K562 (cell line): Measurements from ENCODE around the gene AASDH. TPM values are rescaled to one million over a fixed set of nuclear protein-coding genes. Genes with fewer than 3 reads are reported as not detected.
A peak's percentile ranks its signal among the peaks of the same experiment; 100 is the strongest.

ENCODE experiments used
- BMI1 ChIP-seq: fragments of 150-350 bp; IDR thresholded peaks from 2 replicates; pipeline ENCODE4 v1.6.1; 2014; ENCODE audit warnings: low read length
- EGR1 ChIP-seq: fragments of 450-650 bp; conservative IDR thresholded peaks from 2 replicates; pipeline ENCODE4 v1.6.1; 2017; ENCODE audit warnings: mild to moderate bottlenecking
- SIN3B ChIP-seq: fragments of 450-650 bp; IDR thresholded peaks from 2 replicates; pipeline ENCODE4 v1.6.1; 2017; ENCODE audit warnings: low read depth, mild to moderate bottlenecking, moderate library complexity
- SREBF2 ChIP-seq: sonication (generic); formaldehyde crosslinking; IDR thresholded peaks from 2 replicates; pipeline ENCODE4 v1.4.0; 2020; ENCODE audit warnings: mild to moderate bottlenecking, missing genetic modification reagents
- ZNF175 ChIP-seq: fragments of 200-800 bp; sonication (Bioruptor generic); IDR thresholded peaks from 2 replicates; pipeline ENCODE4 v1.6.1; 2016; ENCODE audit warnings: low read depth, mild to moderate bottlenecking, missing genetic modification characterization, missing compliant biosample characterization
- ZNF282 ChIP-seq: sonication (generic); formaldehyde crosslinking; IDR thresholded peaks from 2 replicates; pipeline ENCODE4 v1.8.1; 2023; ENCODE audit warnings: missing genetic modification reagents
- ZNF507 ChIP-seq: conservative IDR thresholded peaks from 2 replicates; pipeline ENCODE4 v1.6.1; 2017; ENCODE audit warnings: missing genetic modification characterization, missing compliant biosample characterization
- polyA plus RNA-seq, 8 experiments: library from polyadenylated mRNA; depleted of rRNA in 4 of 8; stranded (reverse) in 5 of 8; unstranded in 3 of 8; fragments of >200 nt; fragmentation: Nextera tagmentation in 2 of 8; fragmentation: Illumina TruSeq in 1 of 8; extraction: Ambion mirVana in 2 of 8; extraction: Trizol in 1 of 8; gene quantifications; 2 replicates each; pipeline versions ENCODE4 v1.2.1 to v1.2.3, GENCODE V29; 2011 to 2014; ENCODE audit warnings: inconsistent platforms in 1 of 8, missing spikeins in 1 of 8
- total RNA-seq, 7 experiments: library from RNA; depleted of rRNA in 6 of 7; stranded (reverse); fragments of >200 nt in 6 of 7; fragmentation: Illumina TruSeq in 2 of 7; extraction: Trizol in 2 of 7; gene quantifications; 2 replicates each; pipeline versions ENCODE4 v1.2.1 to v1.2.3, GENCODE V29; 2011 to 2021; ENCODE audit warnings: low replicate concordance in 1 of 7
- TF ChIP-seq, protein P1 (sequence below): fragments of 450-650 bp; IDR thresholded peaks from 2 replicates; pipeline ENCODE4 v1.6.1; 2016; ENCODE audit warnings: low read depth
- TF ChIP-seq, protein P2 (sequence below): fragments of 250-450 bp; sonication (Bioruptor Pico); IDR thresholded peaks from 2 replicates; pipeline ENCODE4 v1.4.0; 2020; ENCODE audit warnings: mild to moderate bottlenecking, moderate library complexity
- TF ChIP-seq, protein P3 (sequence below): IDR thresholded peaks from 2 replicates; pipeline ENCODE4 v1.6.1; 2012; ENCODE audit warnings: low read depth, low read length, improper control_type of control experiment, borderline replicate concordance
- TF ChIP-seq, protein P4 (sequence below): IDR thresholded peaks from 2 replicates; pipeline ENCODE4 v1.6.1; 2016; ENCODE audit warnings: missing genetic modification characterization, missing compliant biosample characterization

The AASDH gene
- total and polyA plus RNA-seq, 9 of the 15 experiments (the other 6 are each of a cell fraction or from before 2014, with no cell fraction given), result 8.6 to 29.7 (median 13.7) TPM

DNA sequence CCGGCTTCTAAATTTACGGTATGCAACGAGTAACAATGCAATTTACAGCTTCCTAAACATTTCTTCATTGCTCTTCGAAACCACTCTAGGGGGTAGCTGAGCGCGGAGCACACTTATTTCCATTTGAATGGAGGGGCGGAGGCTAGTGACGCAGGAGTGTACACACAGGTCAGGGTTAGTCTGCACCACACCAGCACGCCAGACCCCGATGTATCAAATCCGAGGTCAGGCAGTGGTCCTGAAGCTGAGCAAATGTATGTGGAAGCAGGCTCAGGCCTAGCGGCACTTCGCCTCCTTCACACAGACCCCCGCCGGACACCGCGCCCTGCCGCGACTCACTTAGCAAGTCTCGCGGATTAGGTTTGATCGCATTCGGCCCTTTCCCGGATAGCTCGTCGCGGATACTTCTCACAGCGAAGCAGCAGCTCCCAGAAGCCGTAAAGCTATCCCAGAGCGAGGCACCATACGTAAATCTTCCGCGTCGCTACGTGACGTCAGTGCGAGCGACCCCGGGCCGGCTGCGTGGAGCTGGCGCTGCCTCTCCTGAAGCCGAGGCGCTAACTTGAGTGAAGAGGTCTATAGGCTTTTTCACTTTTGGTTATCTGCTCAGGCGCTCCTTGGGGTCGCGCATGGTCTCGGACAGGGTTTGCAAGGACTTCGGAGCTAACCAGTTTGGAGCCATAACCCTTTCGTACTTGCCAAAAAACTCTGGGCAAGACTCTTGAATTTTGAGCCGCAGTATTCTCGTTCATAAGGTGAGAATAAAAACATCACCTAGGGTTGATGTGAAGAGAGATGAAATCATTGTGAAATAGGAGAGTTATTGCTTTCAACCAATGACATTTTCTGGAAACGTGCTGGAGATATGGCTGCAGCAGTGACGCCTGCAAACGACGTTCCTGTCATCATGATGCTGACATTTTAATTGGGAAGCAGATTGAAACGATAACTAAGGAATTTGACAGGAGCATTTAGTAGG is at the start of gene AASDH (continued):
- TF ChIP-seq, protein P1, sequence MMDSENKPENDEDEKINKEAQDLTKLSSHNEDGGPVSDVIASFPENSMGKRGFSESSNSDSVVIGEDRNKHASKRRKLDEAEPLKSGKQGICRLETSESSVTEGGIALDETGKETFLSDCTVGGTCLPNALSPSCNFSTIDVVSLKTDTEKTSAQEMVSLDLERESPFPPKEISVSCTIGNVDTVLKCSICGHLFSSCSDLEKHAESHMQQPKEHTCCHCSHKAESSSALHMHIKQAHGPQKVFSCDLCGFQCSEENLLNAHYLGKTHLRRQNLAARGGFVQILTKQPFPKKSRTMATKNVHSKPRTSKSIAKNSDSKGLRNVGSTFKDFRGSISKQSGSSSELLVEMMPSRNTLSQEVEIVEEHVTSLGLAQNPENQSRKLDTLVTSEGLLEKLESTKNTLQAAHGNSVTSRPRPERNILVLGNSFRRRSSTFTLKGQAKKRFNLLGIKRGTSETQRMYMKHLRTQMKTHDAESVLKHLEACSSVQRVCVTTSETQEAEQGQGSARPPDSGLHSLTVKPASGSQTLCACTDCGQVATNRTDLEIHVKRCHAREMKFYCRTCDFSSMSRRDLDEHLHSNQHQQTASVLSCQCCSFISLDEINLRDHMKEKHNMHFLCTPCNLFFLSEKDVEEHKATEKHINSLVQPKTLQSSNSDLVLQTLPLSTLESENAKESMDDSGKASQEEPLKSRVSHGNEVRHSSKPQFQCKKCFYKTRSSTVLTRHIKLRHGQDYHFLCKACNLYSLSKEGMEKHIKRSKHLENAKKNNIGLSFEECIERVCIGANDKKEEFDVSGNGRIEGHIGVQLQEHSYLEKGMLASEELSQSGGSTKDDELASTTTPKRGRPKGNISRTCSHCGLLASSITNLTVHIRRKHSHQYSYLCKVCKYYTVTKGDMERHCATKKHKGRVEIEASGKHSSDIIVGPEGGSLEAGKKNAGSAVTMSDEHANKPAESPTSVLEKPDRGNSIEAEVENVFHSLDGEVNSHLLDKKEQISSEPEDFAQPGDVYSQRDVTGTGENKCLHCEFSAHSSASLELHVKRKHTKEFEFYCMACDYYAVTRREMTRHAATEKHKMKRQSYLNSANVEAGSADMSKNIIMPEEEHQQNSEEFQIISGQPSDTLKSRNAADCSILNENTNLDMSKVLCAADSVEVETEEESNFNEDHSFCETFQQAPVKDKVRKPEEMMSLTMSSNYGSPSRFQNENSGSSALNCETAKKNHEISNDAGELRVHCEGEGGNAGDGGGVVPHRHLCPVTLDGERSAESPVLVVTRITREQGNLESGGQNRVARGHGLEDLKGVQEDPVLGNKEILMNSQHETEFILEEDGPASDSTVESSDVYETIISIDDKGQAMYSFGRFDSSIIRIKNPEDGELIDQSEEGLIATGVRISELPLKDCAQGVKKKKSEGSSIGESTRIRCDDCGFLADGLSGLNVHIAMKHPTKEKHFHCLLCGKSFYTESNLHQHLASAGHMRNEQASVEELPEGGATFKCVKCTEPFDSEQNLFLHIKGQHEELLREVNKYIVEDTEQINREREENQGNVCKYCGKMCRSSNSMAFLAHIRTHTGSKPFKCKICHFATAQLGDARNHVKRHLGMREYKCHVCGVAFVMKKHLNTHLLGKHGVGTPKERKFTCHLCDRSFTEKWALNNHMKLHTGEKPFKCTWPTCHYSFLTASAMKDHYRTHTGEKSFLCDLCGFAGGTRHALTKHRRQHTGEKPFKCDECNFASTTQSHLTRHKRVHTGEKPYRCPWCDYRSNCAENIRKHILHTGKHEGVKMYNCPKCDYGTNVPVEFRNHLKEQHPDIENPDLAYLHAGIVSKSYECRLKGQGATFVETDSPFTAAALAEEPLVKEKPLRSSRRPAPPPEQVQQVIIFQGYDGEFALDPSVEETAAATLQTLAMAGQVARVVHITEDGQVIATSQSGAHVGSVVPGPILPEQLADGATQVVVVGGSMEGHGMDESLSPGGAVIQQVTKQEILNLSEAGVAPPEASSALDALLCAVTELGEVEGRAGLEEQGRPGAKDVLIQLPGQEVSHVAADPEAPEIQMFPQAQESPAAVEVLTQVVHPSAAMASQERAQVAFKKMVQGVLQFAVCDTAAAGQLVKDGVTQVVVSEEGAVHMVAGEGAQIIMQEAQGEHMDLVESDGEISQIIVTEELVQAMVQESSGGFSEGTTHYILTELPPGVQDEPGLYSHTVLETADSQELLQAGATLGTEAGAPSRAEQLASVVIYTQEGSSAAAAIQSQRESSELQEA, result no peak
- TF ChIP-seq BMI1 (no peak), ZNF175 (CRISPR knock-in tag) (peak; percentile 71; the same call in 1 of the 2 replicates), ZNF507 (tag) (no peak), EGR1 (no peak), SIN3B (peak; percentile 80), ZNF282 (CRISPR knock-in tag) (no peak), SREBF2 (no peak)
- TF ChIP-seq, protein P2, sequence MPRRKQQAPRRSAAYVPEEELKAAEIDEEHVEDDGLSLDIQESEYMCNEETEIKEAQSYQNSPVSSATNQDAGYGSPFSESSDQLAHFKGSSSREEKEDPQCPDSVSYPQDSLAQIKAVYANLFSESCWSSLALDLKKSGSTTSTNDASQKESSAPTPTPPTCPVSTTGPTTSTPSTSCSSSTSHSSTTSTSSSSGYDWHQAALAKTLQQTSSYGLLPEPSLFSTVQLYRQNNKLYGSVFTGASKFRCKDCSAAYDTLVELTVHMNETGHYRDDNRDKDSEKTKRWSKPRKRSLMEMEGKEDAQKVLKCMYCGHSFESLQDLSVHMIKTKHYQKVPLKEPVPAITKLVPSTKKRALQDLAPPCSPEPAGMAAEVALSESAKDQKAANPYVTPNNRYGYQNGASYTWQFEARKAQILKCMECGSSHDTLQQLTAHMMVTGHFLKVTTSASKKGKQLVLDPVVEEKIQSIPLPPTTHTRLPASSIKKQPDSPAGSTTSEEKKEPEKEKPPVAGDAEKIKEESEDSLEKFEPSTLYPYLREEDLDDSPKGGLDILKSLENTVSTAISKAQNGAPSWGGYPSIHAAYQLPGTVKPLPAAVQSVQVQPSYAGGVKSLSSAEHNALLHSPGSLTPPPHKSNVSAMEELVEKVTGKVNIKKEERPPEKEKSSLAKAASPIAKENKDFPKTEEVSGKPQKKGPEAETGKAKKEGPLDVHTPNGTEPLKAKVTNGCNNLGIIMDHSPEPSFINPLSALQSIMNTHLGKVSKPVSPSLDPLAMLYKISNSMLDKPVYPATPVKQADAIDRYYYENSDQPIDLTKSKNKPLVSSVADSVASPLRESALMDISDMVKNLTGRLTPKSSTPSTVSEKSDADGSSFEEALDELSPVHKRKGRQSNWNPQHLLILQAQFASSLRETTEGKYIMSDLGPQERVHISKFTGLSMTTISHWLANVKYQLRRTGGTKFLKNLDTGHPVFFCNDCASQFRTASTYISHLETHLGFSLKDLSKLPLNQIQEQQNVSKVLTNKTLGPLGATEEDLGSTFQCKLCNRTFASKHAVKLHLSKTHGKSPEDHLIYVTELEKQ (CRISPR knock-in tag), result no peak
- TF ChIP-seq, protein P3, sequence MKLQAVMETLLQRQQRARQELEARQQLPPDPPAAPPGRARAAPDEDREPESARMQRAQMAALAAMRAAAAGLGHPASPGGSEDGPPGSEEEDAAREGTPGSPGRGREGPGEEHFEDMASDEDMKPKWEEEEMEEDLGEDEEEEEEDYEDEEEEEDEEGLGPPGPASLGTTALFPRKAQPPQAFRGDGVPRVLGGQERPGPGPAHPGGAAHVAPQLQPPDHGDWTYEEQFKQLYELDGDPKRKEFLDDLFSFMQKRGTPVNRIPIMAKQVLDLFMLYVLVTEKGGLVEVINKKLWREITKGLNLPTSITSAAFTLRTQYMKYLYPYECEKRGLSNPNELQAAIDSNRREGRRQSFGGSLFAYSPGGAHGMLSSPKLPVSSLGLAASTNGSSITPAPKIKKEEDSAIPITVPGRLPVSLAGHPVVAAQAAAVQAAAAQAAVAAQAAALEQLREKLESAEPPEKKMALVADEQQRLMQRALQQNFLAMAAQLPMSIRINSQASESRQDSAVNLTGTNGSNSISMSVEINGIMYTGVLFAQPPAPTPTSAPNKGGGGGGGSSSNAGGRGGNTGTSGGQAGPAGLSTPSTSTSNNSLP, result no peak
- TF ChIP-seq, protein P4, sequence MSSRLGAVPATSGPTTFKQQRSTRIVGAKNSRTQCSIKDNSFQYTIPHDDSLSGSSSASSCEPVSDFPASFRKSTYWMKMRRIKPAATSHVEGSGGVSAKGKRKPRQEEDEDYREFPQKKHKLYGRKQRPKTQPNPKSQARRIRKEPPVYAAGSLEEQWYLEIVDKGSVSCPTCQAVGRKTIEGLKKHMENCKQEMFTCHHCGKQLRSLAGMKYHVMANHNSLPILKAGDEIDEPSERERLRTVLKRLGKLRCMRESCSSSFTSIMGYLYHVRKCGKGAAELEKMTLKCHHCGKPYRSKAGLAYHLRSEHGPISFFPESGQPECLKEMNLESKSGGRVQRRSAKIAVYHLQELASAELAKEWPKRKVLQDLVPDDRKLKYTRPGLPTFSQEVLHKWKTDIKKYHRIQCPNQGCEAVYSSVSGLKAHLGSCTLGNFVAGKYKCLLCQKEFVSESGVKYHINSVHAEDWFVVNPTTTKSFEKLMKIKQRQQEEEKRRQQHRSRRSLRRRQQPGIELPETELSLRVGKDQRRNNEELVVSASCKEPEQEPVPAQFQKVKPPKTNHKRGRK, result no peak
